SK-N-DZ (cell line): ENCODE results near the gene STAT2. TPM values are rescaled to one million over a fixed set of nuclear protein-coding genes. Genes with fewer than 3 reads are reported as not detected.
"Not testable (repeated sequence)": the region's sequence is repeated elsewhere in the genome, so short reads cannot be mapped to it uniquely, and the experiment has no call there.

Experiments
- DNase-seq: peaks from one replicate; pipeline ENCODE4 v3.0.0-alpha.2; 2015; ENCODE audit warnings: low spot score
- polyA plus RNA-seq, 2 experiments: library from polyadenylated mRNA; depleted of rRNA; stranded (reverse); fragments of >200 nt; gene quantifications; 2 replicates each; pipeline ENCODE4 v1.2.3, GENCODE V29; 2014

The STAT2 gene
- polyA plus RNA-seq (2014; cell fraction: cytosol; rRNA removed): 30.2 and 39.8 TPM in 2 replicates
- 71.5 and 79.5 TPM in 2 replicates for polyA plus RNA-seq (2014; cell fraction: nucleus; rRNA removed)

- peak; percentile 99 for DNase-seq
Observed at GRCh38 chr12:56359851-56360767, at the start of gene STAT2. Gene STAT2 (minus strand): TSS chr12:56360107. CDS start chr12:56356571, 3,536 bp downstream.

DNA sequence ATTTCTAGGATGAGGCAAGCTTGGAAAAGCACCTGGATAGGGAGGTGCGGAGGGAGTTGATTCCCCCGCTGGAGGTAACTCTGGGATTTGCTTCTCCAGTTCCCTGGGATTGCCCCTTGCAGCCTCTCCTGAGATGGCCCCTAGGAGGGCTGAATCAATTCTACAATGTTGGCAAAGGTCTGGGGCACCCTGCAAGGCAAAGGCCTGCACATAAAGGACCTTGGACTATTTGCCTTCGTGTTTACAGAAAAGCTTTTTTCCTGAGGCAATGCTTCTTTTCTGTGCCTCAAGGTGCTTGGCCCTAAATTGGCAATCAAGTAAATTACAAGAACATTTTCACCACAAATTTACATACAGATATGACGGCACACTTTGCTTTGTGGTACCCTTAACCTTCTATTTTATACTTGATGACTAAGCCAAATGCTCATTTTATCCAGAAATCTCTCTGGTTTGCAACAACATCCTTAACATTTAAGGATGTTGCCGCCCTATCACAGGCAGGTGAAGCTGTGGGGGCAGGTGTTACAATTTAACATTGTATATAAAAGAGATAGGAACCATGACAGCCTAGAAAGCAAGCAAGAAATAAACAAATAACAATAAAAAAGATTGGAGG, 49.0 kb upstream of the STAT2 start:
- no peak for DNase-seq

DNA sequence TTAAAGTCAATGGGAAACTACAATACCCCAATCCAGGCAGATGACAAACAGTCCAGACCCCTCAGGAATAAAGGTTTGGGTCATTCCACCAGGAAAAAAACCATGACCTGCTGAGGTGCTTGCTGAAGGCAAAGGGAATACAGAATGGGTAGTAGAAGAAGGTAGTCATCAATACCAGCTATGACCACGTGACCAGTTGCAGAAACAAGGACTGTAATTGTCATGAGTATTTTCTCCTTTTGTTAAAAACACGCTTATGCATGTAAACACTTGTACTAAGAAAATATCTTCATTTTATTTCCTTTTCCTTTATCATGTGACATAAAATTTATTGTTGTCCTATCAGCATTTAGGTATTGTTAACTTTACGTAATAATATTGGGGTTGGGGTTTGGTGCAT, 44.3 kb upstream of the STAT2 start:
- not testable (repeated sequence) for DNase-seq

DNA sequence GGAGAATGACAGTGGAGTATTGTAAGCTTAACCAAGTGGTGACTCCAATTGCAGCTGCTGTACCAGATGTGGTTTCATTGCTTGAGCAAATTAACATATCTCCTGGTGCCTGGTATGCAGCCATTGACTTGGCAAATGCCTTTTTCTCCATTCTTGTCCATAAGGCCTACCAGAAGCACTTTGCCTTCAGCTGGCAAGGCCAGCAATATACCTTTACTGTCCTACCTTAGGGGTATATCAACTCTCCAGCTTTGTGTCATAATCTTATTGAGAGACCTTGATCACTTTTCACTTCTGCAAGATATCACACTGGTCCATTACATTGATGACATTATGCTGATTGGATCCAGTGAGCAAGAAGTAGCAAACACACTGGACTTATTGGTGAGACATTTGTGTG, 41.7 kb upstream of the STAT2 start:
- DNase-seq: not testable (repeated sequence)

GRCh38 chr12:56401125-56401524, 41.2 kb upstream of the STAT2 start:
- DNase-seq: not testable (repeated sequence)

DNA sequence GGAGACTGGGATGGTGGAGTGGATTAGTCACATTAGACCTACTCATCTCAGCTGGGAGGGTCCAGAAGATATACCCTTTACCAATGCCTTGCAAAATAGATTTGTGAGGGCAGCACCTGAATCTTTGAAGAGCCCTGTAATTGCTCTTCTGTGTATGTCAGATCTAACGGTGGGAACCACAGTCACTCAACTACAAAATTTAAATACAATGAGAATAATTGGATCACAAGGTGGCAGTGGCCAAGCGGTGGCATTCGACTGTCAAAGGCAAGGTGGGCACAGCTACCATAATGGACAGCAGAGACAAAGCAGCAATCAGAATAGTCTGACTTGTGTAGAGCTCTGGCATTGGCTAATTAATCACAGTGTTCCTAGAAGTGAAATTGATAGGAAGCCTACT, 39.6 kb upstream of the STAT2 start:
- DNase-seq: not testable (repeated sequence)

GRCh38 chr12:56398324-56398723, 38.4 kb upstream of the STAT2 start:
- no peak for DNase-seq

DNA sequence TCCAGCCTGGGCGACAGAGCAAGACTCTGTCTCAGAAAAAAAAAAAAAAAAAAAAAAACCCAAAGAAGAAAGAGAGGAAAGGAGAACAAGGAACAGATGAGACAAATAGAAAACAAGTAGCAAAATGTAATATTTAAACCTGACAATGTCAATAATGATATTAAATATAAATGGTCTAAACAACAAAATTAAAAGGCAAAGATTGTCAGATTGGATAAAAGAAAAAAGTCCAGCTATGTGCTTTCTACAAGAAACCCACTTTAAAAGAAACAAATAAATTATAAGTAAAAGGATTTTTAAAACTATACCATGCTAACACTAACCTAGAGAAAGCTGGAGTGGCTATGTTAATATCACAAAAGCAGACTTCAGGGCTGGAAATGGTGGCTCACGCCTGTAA, 32.4 kb upstream of the STAT2 start:
- no peak for DNase-seq

DNA sequence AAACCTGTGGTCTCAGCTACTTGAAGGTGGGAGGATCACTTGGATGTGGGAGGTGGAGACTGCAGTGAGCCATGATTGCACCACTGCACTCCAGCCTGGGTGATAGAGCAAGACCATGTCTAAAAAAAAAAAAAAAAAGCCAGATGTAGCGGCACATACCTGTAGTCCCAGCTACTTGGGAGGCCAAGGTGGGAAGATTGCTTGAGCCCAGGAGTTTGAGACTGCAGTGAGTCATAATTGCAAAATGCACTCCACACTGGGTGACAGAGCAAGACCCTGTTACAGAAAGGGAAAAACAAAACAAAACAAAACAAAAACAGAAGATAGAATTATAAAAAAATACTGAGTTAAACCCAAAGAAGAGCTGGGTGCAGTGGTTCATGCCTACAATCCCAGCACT, 31.8 kb upstream of the STAT2 start:
- DNase-seq: no peak

GRCh38 chr12:56389412-56389811, 29.5 kb upstream of the STAT2 start:
- no peak for DNase-seq

GRCh38 chr12:56387152-56387736, 27.3 kb upstream of the STAT2 start:
- DNase-seq: no peak

DNA sequence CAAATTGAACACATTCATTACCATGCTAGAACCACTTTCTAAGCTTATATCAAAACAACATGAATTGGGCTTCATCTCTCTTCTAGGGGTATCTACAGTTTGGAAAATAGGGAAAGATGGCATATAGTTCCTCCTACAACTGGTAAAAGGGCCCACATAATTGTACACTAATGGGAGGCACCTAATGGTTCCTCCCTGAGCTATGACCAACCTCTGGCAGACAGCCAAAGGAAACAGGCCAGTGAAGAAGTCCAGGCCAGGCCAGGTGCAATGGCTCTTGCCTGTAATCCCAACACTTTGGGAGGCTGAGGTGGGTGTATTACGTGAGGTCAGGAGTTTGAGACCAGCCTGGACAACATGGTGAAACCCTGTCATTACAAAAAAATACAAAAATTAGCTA, 26.0 kb upstream of the STAT2 start:
- DNase-seq: no peak

DNA sequence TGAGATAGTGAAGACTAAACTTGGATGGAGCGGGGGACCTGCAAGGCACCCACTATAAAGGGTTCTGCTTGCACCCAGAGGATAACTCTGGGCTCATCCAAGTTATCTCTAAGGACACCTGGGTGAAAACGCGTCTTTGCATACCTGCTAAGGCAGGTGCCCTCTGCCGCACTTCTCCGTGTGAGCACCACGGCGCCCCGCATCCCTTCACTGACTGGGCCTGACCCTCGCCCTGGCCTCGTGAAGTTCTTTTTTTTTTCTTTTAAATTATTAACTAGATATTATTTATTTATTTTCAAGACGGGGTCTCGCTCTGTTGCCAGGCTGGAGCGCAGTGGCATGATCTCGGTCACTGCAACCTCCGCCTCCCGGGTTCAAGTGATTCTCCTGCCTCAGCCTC, 22.7 kb upstream of the STAT2 start:
- DNase-seq: no peak

- DNase-seq: no peak
Observed at GRCh38 chr12:56377989-56378316, 18.0 kb upstream of the STAT2 start.

- DNase-seq: no peak
Observed at GRCh38 chr12:56377310-56377988, 17.5 kb upstream of the STAT2 start.

DNA sequence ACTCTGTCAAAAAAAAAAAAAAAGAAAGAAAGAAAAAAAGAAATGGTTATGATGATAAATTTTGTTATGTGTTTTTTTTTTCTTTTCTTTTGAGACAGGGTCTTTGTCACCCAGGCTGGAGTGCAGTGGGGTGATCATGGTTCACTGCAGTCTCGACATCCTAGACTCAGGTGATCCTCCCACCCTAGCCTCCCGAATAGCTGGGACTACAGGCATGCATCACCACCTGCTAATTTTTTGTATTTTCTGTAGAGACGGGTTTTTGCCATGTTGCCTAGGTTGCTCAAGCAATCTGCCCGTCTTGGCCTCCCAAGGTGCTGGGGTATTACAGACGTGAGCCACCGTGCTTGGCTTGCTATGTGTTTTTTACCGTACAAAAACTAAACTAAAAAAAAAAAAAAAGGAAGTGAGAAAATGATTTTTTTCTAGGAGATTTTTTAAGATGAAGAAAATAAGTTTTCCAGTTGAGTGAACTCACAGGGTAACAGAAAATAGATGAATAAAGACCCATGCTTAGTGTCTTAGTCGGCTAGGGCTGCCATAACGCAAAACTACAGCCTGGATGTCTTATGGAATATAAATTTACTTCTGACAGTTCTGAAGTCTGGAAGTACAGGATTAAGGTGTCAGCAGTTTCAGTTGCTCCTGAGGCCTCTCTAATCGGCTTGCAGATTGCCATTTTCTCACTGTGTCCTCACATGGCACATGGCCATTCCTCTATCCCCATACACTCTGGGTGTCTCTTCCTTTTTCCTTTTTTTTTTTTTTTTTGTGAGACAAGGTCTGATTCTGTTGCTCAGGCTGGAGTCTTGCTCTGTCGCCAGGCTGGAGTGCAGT, 15.9 kb upstream of the STAT2 start:
- no peak for DNase-seq

DNA sequence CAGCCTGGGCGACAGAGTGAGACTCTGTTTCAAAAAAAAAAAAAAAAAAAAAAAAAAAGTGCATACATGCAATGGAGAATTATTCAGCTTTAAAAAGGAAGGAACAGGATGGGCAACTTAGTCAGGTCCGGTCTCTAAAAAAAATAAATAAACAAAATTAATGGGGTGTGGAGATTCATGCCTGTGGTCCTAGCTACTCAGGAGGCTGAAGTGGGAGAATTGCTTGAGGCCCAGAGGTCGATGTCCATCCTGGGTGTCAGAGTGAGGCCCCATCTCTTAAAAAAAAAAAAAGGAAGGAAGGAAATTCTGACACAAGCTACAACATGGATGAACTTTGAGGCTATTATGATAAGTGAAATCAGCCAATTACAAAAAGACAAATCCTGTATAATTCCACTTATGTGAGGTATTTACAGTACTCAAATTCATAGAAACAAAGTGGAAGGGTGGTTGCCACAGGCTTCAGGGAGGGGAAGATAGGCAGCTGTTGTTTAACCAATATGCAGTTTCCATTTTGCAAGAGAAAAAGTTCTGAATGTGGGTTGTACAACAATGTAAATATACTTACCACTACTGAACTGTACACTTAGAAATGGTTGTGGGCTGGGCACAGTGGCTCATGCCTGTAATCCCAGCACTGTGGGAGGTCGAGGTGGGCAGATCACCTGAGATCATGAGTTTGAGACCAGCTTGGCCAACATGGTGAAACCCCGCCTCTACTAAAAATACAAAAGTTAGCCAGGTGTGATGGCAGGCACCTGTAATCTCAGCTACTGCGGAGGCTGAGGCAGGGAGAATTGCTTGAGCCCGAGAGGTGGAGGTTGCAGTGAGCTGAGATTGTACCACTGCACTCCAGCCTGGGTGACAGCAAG, 15.1 kb upstream of the STAT2 start:
- no peak for DNase-seq

DNA sequence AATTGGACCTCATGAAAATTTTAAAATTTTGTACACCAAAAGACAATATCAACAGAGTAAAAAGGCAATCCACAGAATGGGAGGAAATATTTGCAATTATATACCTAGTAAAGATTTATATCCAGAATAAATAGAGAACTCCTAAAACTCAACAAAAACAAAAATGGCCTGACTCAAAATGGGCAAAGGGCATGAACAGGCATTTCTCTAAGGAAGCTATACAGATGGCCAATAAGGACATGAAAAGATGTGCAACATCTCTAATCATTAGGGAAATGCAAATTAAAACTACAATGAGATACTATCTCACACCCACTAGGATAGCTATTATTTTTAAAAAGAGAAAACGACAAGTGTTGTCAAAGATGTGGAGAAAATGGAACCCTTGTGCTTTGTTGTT, 13.6 kb upstream of the STAT2 start:
- no peak for DNase-seq

DNA sequence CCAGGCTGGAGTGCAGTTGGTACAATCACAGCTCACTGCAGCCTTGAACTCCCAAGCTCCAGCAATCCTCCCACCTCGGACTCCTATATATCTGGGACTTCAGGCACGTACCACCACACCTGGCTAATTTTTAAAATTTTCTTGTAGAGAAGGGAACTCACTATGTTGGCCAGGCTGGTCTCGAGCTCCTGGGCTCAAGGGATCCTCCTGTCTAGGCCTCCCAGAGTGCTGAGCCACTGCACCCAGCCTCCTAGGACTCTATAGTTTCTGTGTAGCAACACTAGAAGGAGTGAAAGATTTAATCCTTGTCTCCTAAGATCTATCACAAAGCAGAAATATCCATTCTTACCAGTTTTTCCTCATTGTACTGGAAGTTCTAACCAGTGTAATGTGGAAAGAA, 7.0 kb upstream of the STAT2 start:
- DNase-seq: no peak
